Measurements from ENCODE around the gene PATE1. TPM values are rescaled to one million over a fixed set of nuclear protein-coding genes. Genes with fewer than 3 reads are reported as not detected.

PATE1 gene
- total RNA-seq, 2 donors from 2014 or later = not detected

DNA sequence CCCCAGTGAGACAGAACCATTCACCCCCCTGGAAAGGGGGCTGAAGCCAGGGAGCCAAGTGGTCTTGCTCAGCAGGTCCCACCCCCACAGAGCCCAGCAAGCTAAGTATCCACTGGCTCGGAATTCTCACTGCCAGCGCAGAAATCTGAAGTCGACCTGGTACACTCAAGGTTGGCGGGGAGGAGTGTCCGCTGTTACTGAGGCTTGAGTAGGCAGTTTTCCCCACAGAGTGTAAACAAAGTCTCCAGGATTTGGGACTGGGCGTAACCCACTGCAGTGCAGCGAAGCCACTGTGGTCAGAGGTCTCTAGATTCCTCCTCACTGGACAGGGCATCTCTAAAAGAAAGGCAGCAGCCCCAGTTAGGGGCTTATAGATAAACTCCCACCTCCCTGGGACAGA, 10.0 kb downstream of the PATE1 start:
- Histone ChIP-seq H3K27me3 (replicated peaks; ENCODE audit: insufficient read depth) (no peaks in the 10 kb centered on the region), H3K4me3 (no peak overlapping the region), H3K27ac (no peak overlapping the region), H3K36me3 (no peaks in the 10 kb centered on the region), H3K9me3 (no peaks in the 10 kb centered on the region), H3K4me1 (ENCODE audit: control insufficient read depth in 1 of 2, low read depth in 2 of 2) (no peaks in the 10 kb centered on the region)
- DNase-seq (ENCODE audit: low spot score) (no peak), ATAC-seq (ENCODE audit: insufficient number of reproducible peaks, low FRiP score, low read depth) (no peak)
- TF ChIP-seq, protein P1, sequence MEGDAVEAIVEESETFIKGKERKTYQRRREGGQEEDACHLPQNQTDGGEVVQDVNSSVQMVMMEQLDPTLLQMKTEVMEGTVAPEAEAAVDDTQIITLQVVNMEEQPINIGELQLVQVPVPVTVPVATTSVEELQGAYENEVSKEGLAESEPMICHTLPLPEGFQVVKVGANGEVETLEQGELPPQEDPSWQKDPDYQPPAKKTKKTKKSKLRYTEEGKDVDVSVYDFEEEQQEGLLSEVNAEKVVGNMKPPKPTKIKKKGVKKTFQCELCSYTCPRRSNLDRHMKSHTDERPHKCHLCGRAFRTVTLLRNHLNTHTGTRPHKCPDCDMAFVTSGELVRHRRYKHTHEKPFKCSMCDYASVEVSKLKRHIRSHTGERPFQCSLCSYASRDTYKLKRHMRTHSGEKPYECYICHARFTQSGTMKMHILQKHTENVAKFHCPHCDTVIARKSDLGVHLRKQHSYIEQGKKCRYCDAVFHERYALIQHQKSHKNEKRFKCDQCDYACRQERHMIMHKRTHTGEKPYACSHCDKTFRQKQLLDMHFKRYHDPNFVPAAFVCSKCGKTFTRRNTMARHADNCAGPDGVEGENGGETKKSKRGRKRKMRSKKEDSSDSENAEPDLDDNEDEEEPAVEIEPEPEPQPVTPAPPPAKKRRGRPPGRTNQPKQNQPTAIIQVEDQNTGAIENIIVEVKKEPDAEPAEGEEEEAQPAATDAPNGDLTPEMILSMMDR (IDR thresholded peaks at IDR 0.05) = no peak

DNA sequence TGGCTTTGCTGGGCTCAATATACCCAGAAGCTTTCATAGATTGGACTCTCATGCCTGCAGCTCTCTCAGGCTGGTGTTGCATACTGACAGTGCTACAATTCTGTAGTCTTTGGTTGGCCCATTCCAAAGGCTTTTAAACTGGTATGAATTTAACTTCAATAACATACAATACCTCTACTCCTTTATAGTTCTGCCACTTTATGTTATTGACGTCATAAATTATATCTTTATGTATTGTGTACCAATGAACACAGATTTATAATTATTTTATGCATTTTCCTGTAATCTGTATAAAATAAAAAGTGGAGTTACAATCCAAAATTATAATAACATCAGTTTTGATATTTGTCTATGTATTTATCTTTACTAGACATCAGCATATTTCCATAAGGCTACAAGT, 16.4 kb downstream of the PATE1 start:
- Histone ChIP-seq H3K9me3 (no peaks in the 10 kb centered on the region), H3K4me1 (ENCODE audit: control insufficient read depth in 1 of 2, low read depth in 2 of 2) (no peaks in the 10 kb centered on the region), H3K27me3 (replicated peaks; ENCODE audit: insufficient read depth) (no peaks in the 10 kb centered on the region), H3K27ac (no peak overlapping the region), H3K36me3 (no peaks in the 10 kb centered on the region), H3K4me3 (no peak overlapping the region)
- DNase-seq (ENCODE audit: low spot score) (no peak), ATAC-seq (ENCODE audit: insufficient number of reproducible peaks, low FRiP score, low read depth) (no peak)
- TF ChIP-seq, protein P1 (IDR thresholded peaks at IDR 0.05) = no peak

DNA sequence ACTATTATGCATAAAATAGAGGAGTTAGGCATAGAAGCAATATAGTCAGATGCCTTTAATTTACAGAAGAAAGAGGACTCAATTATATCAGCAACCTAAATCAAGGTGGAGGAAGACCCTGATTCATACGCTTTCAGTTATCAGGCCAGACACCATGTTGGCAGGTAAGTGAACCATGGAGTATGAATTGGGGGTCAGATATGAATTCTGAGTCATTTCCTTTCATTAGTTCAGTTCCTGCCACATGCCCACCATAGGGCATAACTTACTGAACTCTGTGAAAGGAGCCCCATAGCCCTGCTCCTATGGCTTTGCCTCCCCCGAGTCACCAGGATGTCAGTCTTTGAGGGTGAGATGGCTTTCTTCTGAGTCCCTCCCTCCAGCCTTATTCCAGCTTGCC, 17.4 kb downstream of the PATE1 start:
- ATAC-seq (ENCODE audit: insufficient number of reproducible peaks, low FRiP score, low read depth) (no peak), DNase-seq (ENCODE audit: low spot score) (no peak)
- H3K36me3 ChIP-seq = no peaks in the 10 kb centered on the region
- H3K4me3 ChIP-seq = no peak overlapping the region
- TF ChIP-seq, protein P1 (IDR thresholded peaks at IDR 0.05) = no peak
- H3K27me3 ChIP-seq (replicated peaks; ENCODE audit: insufficient read depth) = no peaks in the 10 kb centered on the region
- H3K27ac ChIP-seq = no peak overlapping the region
- no peaks in the 10 kb centered on the region for H3K4me1 ChIP-seq (ENCODE audit: control insufficient read depth in 1 of 2, low read depth in 2 of 2)
- H3K9me3 ChIP-seq = no peaks in the 10 kb centered on the region

DNA sequence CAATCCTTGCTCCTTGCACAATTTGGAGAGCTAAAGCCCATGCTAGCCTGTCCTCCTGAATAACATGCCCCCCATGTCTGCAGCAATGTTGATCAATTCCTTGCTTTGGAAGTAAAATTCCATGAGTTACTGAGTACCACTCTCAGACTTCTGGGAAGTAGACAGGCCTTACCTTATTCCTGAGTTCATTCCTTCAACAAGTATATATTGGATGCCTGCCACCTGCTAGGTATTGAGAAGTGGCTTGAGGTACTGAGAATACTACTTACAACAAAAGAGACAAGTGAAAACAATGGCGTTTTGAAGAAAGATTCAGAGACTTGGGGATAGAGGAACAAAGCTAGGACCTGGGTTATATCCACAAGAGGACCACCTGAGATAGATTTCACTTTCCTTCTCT, 20.2 kb downstream of the PATE1 start:
- Histone ChIP-seq H3K36me3 (no peaks in the 10 kb centered on the region), H3K4me3 (no peak overlapping the region), H3K9me3 (no peaks in the 10 kb centered on the region), H3K4me1 (ENCODE audit: control insufficient read depth in 1 of 2, low read depth in 2 of 2) (no peaks in the 10 kb centered on the region), H3K27ac (no peak overlapping the region), H3K27me3 (replicated peaks; ENCODE audit: insufficient read depth) (no peaks in the 10 kb centered on the region)
- DNase-seq (ENCODE audit: low spot score) (no peak), ATAC-seq (ENCODE audit: insufficient number of reproducible peaks, low FRiP score, low read depth) (no peak)
- TF ChIP-seq, protein P1 (IDR thresholded peaks at IDR 0.05) = no peak

DNA sequence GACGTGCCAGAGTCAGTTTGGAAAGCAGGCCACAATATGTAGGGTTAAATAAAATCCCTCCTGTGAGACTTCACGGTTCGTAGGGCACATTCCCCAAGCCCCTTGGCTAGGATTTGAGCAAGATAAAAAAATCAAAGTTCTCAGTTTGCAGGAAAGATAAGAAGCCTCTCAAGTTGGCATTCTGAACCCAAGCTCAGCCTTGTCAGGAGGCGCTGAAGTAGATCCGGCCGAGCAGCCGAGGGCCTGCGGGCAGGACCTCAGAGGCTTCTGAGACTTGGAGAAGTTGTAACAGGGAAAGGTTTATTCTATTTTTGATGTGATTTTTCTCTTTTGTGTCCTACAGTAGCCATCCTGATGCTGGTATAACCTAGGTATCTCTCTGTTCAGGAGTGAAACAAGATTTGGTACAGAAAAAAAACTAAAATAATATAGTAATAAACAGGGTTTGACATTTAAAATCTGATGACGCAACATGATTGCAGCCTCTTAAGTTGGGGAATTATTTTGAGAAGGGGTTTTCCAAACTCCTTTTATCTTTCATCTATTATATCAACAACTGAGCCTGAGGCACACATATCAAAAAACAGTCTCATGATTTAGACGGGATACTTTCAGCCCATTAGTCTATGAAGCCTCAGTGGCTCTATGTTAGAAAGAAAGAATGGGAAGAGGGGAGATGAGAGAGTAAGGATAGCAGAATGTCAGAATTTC, 22.4 kb downstream of the PATE1 start:
- Histone ChIP-seq H3K9me3 (no peaks in the 10 kb centered on the region), H3K4me1 (ENCODE audit: control insufficient read depth in 1 of 2, low read depth in 2 of 2) (peaks cover 4 to 8% of the 10 kb centered on the region in 2 donors), H3K27me3 (replicated peaks; ENCODE audit: insufficient read depth) (no peaks in the 10 kb centered on the region), H3K27ac (no peak overlapping the region), H3K4me3 (no peak overlapping the region), H3K36me3 (no peaks in the 10 kb centered on the region)
- DNase-seq (ENCODE audit: low spot score) (no peak), ATAC-seq (ENCODE audit: insufficient number of reproducible peaks, low FRiP score, low read depth) (no peak)
- TF ChIP-seq, protein P1 (IDR thresholded peaks at IDR 0.05) = no peak

All from thoracic aorta (tissue), 2 donors.